Measurements from ENCODE around the gene TGFA.

- TF ChIP-seq ESRRA (CRISPR knock-in tag; IDR thresholded peaks at IDR 0.05; ENCODE audit: borderline replicate concordance) = no peak
- TF ChIP-seq, protein P1, sequence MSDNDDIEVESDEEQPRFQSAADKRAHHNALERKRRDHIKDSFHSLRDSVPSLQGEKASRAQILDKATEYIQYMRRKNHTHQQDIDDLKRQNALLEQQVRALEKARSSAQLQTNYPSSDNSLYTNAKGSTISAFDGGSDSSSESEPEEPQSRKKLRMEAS (CRISPR knock-in tag; IDR thresholded peaks at IDR 0.05) = no peak
- no peak for TF ChIP-seq ETV6 (CRISPR knock-in tag; IDR thresholded peaks at IDR 0.05)
- TF ChIP-seq CTCF (IDR thresholded peaks at IDR 0.05) = no peak
- no peak for TF ChIP-seq NR1H2 (CRISPR knock-in tag; IDR thresholded peaks at IDR 0.05)
- TF ChIP-seq, protein P2, sequence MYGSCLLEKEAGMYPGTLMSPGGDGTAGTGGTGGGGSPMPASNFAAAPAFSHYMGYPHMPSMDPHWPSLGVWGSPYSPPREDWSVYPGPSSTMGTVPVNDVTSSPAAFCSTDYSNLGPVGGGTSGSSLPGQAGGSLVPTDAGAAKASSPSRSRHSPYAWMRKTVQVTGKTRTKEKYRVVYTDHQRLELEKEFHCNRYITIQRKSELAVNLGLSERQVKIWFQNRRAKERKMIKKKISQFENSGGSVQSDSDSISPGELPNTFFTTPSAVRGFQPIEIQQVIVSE (CRISPR knock-in tag; IDR thresholded peaks at IDR 0.05; ENCODE audit: borderline replicate concordance) = no peak
- TF ChIP-seq ELF4 (CRISPR knock-in tag; IDR thresholded peaks at IDR 0.05; ENCODE audit: low read depth) = no peak
- TF ChIP-seq, protein P3, sequence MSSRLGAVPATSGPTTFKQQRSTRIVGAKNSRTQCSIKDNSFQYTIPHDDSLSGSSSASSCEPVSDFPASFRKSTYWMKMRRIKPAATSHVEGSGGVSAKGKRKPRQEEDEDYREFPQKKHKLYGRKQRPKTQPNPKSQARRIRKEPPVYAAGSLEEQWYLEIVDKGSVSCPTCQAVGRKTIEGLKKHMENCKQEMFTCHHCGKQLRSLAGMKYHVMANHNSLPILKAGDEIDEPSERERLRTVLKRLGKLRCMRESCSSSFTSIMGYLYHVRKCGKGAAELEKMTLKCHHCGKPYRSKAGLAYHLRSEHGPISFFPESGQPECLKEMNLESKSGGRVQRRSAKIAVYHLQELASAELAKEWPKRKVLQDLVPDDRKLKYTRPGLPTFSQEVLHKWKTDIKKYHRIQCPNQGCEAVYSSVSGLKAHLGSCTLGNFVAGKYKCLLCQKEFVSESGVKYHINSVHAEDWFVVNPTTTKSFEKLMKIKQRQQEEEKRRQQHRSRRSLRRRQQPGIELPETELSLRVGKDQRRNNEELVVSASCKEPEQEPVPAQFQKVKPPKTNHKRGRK (CRISPR knock-in tag; IDR thresholded peaks at IDR 0.05; ENCODE audit: borderline replicate concordance) = no peak
- TF ChIP-seq, protein P4, sequence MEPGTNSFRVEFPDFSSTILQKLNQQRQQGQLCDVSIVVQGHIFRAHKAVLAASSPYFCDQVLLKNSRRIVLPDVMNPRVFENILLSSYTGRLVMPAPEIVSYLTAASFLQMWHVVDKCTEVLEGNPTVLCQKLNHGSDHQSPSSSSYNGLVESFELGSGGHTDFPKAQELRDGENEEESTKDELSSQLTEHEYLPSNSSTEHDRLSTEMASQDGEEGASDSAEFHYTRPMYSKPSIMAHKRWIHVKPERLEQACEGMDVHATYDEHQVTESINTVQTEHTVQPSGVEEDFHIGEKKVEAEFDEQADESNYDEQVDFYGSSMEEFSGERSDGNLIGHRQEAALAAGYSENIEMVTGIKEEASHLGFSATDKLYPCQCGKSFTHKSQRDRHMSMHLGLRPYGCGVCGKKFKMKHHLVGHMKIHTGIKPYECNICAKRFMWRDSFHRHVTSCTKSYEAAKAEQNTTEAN (CRISPR knock-in tag; IDR thresholded peaks at IDR 0.05) = no peak
- TF ChIP-seq ZNF121 (CRISPR knock-in tag; IDR thresholded peaks at IDR 0.05) = no peak
- TF ChIP-seq ATF2 (CRISPR knock-in tag; IDR thresholded peaks at IDR 0.05; ENCODE audit: borderline replicate concordance, low read depth) = no peak
Observed at GRCh38 chr2:70417011-70417410, 136.6 kb downstream of the TGFA start.

All from WTC11 (cell line).